HG02885 (cell line): ENCODE results near the gene ITPKB.
"Not testable (repeated sequence)": the region's sequence is repeated elsewhere in the genome, so short reads cannot be mapped to it uniquely, and the experiment has no call there.

Experiments used
- ATAC-seq: cut with Tn5 transposase; IDR thresholded peaks from one replicate; pipeline ENCODE4 v1.9.1; 2021; ENCODE audit warnings: mild to moderate bottlenecking; ENCODE audit not compliant: unreplicated experiment, poor library complexity

The ITPKB gene

DNA sequence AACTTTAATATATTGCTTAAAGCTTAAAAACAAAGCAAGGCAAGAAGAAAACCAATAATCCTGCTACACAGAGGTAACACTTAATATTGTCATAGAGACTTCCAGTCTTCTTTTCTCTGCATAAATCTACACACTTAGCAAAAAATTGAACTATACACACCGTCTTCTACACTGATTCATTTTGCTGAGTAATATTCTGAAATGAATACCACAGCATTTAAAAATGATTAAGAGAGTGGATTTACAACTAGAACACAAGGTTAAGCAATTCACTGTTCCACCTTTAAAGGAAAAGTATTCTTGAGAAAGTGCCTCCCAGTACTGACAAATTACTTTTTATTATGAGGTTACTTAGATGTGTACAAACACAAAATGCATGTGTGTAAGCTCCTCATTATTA, 22.2 kb upstream of the ITPKB start:
- ATAC-seq, result no peak

DNA sequence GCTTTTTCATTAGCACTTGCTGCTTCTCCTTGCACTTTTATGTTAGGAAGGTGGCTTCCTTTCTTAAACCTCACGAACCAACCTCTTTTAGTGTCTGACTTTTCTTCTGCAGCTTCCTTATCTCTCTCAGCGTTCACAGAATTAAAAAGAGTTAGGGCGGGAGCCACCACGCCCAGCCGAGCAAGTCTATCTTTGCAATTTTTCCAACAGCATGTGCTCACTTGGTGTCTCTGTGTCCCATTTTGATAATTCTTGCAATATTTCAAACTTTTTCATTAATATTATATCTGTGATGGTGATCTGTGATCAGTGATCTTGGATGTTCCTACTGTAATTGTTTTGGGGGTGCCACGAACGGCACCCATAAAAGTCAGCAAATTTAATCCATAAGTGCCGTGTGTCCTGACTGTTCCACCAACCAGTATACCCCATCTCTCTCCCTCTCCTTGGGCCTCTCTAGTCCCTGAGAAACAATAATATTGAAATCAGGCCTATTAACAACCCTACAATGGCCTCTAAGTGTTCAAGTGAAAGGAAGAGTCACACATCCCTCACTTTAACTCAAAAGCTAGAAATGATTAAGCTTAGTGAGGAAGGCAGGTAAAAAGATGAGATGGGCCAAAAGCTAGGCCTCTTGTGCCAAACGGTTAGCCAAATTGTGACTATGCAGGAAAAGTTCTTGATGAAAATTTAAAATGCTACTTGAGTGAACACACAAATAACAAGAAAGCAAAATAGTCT, 15.9 kb upstream of the ITPKB start:
- no peak for ATAC-seq

DNA sequence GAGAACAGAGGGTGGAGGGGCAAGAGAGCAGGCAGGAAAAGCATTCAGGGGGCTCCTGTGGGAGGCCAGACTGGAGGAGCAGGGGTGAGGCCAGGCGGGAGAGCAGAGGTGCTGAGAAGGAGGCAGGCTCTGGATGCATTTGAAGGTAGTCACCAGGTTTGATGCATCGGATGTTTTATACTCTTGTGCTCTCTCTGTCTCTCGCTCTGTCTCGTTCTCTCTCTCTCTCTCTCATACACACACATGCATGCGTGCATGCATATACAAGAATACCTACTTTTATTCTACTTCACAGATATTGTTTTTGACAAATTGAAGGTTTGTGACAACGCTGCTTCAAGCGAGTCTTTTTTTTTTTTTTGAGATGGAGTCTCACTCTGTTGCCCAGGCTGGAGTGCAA, 15.0 kb upstream of the ITPKB start:
- no peak for ATAC-seq

DNA sequence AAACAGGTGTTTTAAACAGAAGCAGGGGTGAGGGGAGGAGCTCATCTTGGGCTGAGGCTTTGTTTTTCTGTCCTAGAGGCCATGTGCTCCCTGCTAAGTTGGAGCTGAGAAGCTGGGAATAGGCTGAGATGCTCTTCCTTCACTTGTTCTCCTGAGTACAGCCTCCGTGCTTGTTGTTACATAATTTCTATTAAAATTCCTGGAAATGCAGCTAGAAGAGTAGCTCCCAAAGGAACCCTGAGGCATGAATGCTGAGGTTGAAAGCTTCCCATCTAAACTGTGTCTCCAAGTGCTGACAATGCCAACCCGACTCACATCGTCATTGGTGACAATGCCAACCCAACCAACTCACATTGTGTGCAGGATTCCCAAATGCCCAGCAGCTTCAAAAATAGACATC, 12.6 kb upstream of the ITPKB start:
- ATAC-seq, result no peak

DNA sequence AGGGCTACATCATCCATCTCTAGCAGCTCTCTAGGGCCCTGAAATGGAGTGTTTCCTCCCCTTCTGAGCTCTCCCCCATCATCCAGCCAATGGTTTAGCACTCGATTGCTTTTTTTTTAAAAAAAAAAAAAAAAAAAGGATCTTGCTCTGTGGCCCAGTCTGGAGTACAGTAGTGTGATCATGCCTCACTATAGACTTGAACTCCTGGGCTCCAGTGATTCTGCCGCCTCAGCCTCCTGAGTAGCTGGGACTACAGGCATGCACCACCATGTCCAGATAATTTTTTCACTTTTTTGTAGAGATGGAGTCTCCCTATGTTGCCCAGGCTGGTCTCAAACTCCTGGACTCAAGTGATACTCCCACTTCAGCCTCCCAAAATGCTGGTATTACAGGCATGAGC, 12.1 kb upstream of the ITPKB start:
- no peak for ATAC-seq

DNA sequence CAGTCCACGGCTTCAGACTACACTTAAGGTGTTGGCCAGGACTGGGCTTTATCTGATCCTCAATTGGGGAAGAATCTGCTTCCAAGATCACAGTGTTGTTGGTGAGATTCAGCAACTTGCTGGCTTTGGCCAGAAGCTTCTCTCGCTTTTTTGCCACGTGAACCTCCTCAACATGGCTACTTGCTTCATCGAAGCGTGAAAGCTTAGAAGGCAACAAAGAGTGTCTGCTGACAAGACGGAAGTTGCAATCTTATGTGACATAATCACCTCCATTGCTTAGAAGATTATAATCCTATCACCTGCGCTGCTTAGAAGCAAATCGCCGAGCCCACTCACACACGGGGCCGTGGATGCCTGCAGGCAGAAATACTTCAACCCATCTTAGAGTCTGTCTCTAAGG, 10.4 kb upstream of the ITPKB start:
- no peak for ATAC-seq

DNA sequence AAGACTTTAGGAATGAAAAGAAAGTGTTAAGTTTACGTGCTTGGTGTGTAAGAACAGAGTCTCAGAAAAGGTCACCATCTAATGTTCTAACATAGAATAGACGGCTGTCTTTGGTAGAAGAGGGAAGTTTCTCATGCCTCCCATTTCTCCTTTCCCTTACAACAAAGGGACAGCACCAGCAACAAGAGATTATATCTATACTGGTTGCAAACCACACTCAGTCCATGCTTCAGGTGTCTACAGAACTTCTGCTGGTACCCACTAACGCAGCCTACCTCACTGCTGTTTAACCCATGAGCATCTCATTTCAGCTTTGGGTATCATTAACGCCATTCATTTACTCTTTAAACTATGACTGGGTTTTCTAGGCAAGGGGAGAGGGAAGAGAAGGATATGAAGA, 9.2 kb upstream of the ITPKB start:
- ATAC-seq, result no peak

DNA sequence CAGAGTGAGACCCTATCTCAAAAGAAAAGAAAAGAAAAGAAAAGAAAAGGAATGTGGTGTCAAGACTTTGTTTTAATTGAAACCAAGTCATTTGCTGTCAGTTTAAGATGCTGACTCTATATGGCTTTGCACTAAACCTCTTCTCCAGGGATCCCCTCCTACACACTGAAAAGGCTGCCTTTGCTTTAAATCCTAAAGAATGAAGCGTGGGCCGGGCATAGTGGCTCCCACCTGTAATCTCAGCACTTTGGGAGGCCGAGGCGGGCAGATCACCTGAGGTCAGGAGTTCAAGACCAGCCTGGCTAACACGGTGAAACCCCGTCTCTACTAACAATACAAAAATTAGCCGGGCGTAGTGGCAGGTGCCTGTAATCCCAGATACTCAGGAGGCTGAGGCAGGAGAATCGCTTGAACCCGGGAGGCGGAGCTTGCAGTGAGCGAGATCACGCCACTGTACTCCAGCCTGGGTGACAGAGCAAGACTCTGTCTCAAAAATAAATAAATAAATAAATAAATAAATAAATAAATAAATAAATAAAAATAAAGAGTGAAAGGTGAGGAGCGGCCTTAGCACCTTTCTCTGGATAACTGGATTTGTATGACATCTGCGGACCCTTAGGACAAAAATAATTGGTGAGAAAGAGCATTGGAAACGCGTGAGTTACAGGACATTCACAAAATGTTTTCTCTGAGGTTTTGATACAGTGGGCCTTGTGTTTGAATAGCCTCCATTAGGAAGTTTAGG, 8.6 kb upstream of the ITPKB start:
- ATAC-seq, result not testable (repeated sequence)

DNA sequence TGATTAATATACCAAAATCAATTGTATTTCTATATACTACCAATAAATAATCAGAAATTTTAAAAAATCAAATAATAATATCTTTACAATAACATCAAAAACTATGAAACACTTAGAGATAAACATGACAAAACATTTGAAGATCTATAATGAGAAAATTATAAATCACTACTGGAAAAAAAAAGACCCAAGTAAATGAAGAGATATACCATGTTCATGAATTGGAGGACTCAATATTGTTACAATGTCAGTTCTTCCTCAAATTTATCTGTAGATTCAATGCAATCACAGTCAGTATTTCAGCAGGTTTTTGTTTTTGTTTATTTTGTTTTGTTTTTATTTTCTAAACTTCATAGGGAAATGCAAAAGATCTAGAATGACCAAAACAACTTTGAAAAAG, 4.2 kb upstream of the ITPKB start:
- no peak for ATAC-seq

DNA sequence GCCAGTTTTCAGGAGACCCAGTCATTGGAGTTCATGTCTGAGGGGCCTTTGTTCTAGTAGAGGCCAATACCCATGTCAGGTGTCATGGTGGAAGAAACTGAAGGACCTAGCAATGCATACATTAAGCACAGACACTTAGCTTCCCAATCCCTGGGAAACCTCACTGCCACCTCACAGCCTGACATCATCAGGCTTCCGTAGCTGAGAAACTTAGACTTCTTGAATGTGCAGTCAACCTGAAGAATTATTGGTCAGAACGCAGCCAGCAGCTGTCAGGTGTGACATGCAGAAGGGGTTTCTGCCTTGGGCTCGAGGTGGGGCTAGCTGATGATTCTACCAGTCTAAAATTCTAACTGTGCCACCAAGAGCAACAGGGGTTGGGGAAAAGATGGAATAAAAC, 1.9 kb upstream of the ITPKB start:
- no peak for ATAC-seq

DNA sequence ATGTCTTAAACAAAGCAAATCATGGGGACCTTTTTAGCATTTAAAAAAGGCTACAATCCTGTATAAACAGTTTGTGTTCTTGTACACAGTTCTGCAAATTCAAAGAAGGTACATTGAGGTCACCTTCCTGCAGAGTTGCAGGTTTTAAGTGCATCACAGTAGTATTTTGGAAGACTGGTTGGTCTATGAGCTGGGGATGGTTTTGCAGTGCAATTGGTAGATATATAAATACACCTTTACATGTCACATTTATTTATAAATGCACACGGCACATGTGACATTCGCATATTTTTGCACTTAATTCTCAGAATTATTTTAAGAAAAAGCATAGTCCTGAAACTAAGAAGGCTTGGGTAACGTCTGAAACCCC, 599 bp upstream of the ITPKB start:
- ATAC-seq, result no peak

DNA sequence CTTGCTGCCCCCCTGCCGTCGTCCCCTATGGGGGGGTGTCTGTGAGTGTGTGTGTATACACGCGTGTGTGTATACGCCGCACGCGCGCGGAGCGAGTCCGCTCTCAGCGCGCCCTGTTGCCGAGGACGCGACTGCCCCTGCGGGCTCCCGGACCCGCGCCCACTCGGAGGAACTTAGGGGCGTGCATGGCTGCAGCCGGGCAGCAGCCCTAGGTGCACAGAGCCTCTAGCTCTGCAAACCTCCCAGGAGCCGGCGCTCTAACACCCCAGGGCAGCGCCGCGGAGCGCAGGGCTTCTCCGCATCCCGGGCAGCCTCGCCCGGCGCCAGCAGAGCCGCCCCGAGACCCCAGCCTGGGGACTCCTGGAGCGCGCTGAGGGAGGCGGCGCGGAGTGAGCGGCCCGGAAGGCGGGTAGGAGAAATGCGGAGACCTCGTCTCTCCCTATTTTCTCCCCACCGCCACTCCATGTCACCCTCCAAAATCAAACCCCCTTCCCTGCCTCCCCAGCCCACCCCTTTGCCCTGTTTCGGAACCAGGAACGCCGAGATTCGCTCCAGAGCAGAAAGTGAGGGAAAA, 574 bp downstream of the ITPKB start:
- ATAC-seq, result peak; percentile 28

DNA sequence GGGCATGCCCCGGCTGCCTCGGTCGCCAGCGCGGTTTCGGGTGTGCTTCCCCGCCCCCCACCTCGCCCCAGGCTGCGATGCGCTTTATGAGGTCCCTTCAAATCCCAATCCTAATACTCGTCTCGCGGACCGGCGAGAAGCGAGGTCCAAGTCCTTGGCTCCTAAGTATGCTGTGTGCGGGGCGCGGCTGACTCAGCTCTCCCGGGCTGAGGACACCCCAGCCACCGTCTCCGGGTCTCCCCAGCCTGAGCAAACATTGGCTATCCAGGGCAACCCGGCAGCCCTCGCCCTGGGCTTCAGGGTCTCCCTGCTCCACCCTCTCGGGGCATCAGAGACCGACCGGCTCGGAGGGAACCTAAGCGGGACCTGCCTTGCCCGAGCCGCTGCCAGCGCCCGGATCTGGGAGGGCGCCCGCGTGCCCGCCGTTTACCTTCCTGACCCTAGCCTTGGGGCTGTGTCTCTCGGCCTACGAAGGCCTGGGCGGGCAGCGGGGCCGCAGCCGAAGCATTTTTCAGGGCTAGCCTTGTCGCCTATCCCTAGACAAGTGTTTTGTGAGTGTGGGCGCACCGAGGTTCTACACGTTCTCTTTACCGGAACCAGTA, 1.2 kb downstream of the ITPKB start:
- peak; percentile 25 for ATAC-seq

DNA sequence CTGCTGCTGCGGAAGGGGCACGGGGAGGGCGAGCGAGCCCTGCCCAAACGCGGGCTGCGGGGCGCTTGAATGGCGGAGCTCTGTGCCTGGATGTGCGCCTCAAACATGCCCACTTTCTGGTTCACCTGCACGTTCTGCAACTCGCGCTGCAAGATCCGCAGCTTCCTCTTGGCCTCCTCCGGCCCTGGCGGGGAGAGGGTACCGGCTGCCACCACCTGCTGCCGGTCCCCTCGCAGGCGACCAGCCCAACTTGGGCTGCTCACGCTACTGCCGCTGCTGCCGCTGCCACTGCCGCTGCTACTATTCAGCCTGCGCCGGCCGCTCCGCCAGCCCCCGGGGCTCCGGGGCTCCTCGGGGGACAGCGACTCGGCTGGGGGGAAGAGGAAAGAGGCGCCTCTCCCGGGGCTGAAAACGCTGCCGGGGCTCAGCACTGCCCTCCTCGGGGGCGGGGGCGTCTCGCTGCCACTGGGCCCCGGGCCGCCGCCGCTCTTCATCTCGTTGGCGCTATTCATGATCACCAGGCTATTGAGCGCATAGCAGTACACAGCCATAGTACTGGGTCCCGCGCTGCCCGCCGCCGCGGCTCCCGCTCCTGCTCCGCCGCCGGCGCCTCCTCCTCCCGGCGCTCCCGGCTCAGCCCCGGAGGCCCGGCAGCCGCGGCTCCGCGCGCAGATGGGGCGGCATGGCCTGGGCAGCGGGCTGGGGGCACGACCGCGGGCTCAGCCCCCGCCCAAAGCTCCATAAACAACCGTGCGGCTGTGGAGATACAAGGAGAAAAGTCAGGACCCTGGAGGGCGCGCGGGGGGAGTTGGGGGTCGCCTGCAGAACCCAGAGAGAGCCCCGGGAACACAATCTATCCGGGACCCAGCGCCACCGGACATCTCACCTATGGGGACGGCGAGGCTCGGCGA, 1.9 kb downstream of the ITPKB start:
- ATAC-seq, result peak; percentile 41

DNA sequence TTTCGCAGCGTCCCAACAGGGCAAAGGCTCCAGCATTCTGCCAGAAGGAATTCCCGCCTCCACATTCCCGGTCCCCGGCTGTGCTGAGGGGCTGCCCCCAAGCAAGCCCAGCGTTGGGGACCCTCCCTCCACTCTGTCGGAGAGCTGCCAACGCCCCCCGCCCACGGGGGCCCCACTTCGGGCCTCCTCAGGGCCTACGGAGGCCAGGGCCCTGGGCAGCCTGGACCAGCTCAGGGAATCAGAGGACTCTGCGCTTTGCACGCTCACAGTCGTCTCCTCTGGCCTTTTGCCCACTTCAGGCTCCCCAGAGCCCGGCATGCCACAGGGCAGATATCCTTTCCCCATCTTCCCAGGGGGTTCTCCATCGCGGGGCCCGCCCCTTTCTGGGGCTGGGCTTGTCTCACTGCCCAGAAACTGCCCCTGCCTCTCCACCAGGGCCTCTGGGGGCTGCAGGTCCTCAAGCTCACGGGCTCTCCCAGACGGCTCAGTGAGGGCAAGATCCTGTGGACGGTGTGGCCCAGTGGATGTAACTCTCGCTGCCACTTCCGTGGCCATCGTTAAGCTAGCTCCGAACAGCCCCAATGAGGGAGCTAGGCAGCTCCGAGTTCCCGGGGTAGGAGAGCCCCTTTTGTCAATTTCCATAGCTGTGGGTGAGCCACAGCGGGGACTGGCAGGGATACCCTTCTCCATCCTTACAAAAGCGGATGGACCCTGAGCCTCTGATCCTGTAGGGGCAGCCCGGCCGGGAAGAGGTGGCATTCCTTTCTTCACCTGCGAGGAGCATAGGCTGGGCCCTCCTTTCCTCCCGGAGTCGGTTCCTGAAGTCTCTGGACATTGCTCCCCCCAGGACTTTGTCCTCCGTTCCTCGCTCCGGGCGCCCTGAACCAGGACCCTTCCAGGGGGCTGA, 2.8 kb downstream of the ITPKB start:
- no peak for ATAC-seq

DNA sequence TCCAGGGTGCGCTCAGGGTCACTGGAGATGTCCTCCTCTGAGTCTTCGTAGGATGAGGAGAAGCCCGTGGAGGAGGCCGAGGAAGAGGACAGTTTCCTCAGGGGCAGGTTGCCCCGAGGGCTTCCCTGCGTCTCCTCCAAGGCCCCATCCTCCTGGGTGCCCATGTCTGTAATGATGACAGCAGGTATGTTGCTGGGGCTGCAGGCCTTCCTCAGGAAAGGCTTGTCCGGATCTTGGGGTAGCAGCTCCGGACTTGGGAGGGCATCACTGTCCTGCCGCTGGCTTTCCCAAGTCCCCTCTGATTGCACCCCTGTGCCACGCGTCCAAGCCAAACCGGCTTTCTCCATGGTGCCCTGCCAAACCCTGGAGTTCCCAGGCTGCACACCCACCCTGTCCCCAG, 3.5 kb downstream of the ITPKB start:
- no peak for ATAC-seq

DNA sequence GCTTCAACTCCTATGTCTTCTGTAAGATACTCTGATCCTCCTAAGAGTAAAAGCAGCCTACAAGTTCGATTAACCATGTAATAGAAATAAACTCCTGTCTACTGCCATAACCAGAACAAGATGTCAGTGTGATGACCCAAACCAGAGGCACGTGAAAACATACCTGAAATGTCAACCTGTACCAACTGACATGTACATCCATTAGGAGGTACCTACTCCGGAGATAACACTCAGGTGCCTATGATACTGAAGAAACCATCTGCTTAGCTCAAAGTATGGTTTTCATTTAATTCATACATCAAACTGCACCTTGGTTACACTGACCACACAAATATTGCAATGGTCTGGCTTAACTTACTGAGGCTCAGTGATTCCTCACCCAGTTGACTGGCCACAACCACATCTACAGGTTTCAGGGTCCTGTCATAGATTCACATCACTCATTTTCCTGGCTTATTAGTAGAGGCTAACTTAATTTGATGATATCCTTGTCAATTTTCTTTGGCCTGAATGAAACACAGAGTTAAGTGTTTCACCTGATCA, 4.4 kb downstream of the ITPKB start:
- ATAC-seq, result no peak

DNA sequence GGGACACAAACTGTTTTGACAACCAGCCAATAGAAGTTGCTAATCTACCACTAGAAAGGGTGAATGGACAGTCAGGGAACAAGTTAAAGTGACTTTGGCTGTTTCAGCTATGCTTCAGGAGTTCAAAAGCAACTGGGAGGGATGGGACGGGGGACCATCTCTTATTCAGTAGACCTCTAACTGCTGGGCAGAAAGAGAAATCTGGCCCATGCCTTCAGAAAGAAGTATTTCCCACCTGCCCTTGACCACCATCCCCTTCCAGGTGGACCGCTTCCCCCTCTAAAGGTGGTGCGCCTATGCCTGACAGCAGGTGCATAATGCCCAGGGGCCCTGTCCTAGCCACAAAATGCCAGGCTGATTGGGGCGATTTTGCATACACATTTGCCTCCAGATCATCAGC, 5.2 kb downstream of the ITPKB start:
- no peak for ATAC-seq

DNA sequence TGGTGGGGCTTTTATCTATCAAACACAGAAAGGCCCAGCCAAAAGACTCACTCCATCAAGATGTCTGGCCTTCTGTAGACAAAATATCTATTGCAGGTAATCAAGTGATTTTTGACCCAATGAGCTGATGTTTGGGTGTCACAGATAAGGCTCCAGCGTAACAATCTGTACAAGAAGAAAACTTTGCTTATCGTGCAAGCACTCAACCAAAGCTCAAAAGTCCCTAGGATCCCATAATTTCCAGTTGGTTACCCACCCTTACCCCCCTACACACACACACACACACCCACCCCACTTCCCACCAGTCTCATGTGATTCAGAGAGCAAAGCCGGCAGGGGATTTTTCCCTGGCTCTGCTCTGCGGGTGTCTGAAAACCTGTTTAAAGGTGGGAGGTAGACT, 5.8 kb downstream of the ITPKB start:
- no peak for ATAC-seq
